ENCODE measurements around the gene GUCY1A2. TPM values are rescaled to one million over a fixed set of nuclear protein-coding genes. Genes with fewer than 3 reads are reported as not detected.
A peak's percentile ranks its signal among the peaks of the same experiment; 100 is the strongest.

The GUCY1A2 gene
- total and polyA plus RNA-seq, 9 donors = 3.1 to 14.3 (median 6.9) TPM

DNA sequence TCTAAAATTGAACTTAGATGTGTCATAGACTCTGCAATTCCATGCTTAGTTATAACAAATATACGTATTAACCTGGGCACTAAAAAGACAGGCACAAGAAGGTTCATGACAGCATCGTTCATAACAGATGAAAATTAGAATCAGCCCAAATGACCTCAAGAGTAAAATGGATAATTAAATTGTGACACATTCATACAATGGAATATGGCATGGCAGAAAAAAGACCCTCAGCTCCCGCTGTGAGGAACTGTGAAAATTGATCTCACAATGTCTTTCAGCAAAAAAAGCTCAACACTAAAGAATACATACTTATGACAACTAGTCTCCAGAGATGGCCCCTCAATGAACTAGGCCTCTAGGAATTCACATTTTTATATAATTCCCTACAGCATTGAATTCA is 386.0 kb downstream of the GUCY1A2 start:
- H3K36me3 ChIP-seq (ENCODE audit: control insufficient read depth, insufficient read depth, low read length) = no peaks in the 10 kb centered on the region
- H3K27me3 ChIP-seq (ENCODE audit: control insufficient read depth, insufficient read depth, low read length) = no peaks in the 10 kb centered on the region
- H3K4me3 ChIP-seq (ENCODE audit: low read length) = no peak overlapping the region
- H3K4me1 ChIP-seq (ENCODE audit: control insufficient read depth, insufficient read depth, low read length) = no peaks in the 10 kb centered on the region
- DNase-seq = no peak
- WGBS (ENCODE audit: insufficient coverage) = no CpG with 5 or more reads among the region's 3 CpGs
- no peaks in the 10 kb centered on the region for H3K9me3 ChIP-seq (replicated peaks; ENCODE audit: control insufficient read depth, low read depth, low read length)
- no peak overlapping the region for H3K27ac ChIP-seq (ENCODE audit: low read length)

GRCh38 chr11:106627694-106628093 is 390.6 kb downstream of the GUCY1A2 start:
- Histone ChIP-seq H3K4me3 (ENCODE audit: low read length) (no peak overlapping the region), H3K9me3 (replicated peaks; ENCODE audit: control insufficient read depth, low read depth, low read length) (no peaks in the 10 kb centered on the region), H3K27ac (ENCODE audit: low read length) (no peak overlapping the region), H3K4me1 (ENCODE audit: control insufficient read depth, insufficient read depth, low read length) (peaks cover 2% of the 10 kb centered on the region), H3K27me3 (ENCODE audit: control insufficient read depth, insufficient read depth, low read length) (no peaks in the 10 kb centered on the region), H3K36me3 (ENCODE audit: control insufficient read depth, insufficient read depth, low read length) (no peaks in the 10 kb centered on the region)
- no peak for DNase-seq
- 100% methylated on average over 1 of the region's 6 CpGs for WGBS (ENCODE audit: insufficient coverage)

- no peak overlapping the region for H3K4me3 ChIP-seq (ENCODE audit: low read length)
- no peak overlapping the region for H3K27ac ChIP-seq (ENCODE audit: low read length)
- H3K36me3 ChIP-seq (ENCODE audit: control insufficient read depth, insufficient read depth, low read length) = no peaks in the 10 kb centered on the region
- WGBS (ENCODE audit: insufficient coverage) = 14% methylated on average over 1 of the region's 3 CpGs
- H3K9me3 ChIP-seq (replicated peaks; ENCODE audit: control insufficient read depth, low read depth, low read length) = no peaks in the 10 kb centered on the region
- peak; percentile 2 for DNase-seq
- no peaks in the 10 kb centered on the region for H3K27me3 ChIP-seq (ENCODE audit: control insufficient read depth, insufficient read depth, low read length)
- H3K4me1 ChIP-seq (ENCODE audit: control insufficient read depth, insufficient read depth, low read length) = peaks cover 2% of the 10 kb centered on the region
Observed at GRCh38 chr11:106625566-106625965, 392.7 kb downstream of the GUCY1A2 start.

- H3K36me3 ChIP-seq (ENCODE audit: control insufficient read depth, insufficient read depth, low read length) = no peaks in the 10 kb centered on the region
- H3K9me3 ChIP-seq (replicated peaks; ENCODE audit: control insufficient read depth, low read depth, low read length) = no peaks in the 10 kb centered on the region
- peak; percentile 8 for DNase-seq
- no peak overlapping the region for H3K4me3 ChIP-seq (ENCODE audit: low read length)
- peaks cover 2% of the 10 kb centered on the region for H3K4me1 ChIP-seq (ENCODE audit: control insufficient read depth, insufficient read depth, low read length)
- WGBS (ENCODE audit: insufficient coverage) = no CpG with 5 or more reads among the region's 3 CpGs
- H3K27ac ChIP-seq (ENCODE audit: low read length) = no peak overlapping the region
- H3K27me3 ChIP-seq (ENCODE audit: control insufficient read depth, insufficient read depth, low read length) = no peaks in the 10 kb centered on the region
Observed at GRCh38 chr11:106624377-106624776, 393.9 kb downstream of the GUCY1A2 start.
